ENCODE results near the gene BYSL.
"Not testable (repeated sequence)": the region's sequence is repeated elsewhere in the genome, so short reads cannot be mapped to it uniquely, and the experiment has no call there.

Gene BYSL

DNA sequence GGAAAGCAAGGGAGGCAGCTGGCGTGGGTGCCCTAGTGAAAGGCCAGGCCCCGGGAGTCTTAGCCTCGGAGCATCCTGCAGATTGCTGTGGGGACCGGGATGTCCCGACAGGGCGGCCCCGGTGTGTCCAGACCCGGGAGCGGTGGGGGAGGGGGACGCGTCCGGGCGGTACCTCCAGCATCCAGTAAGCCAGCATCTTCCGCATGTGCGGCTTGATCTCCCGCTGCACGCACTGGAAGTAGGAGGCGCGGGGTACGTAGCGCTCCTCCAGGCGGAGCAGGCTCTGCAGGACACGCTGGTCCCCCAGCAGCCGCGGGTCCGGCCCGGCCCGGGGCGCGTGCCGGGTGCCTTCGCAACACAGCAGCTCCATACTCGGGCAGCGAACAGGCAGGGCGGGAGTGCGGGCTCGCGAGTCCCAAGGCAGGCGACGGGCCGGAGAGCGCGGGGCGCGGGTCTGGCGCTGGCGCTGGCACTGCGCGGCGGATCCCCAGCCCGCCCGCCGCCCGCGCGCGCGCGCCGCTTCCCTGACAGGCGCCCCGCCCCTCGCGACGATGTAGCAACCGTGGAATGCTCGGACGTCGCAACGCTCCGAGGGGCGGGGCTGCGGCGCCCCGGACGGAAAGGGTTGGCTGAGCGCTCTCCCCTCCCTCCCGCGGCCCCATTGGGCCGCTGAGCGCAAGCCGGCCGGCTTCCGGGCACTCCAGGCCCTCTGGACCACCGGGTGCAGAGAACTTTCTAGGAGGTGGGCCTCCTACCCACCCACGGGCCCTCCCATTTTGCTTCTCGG, 20.2 kb downstream of the BYSL start, which contains the start of gene CCND3:
Gene CCND3, minus strand, starts transcription at position 529 of the 787 bp plus-strand sequence. Its CDS starts 159 bp downstream, at position 370.
- DNase-seq (ENCODE audit: low read depth in 2 of 2, low spot score in 1 of 2), result peak; percentile 57 to 77

DNA sequence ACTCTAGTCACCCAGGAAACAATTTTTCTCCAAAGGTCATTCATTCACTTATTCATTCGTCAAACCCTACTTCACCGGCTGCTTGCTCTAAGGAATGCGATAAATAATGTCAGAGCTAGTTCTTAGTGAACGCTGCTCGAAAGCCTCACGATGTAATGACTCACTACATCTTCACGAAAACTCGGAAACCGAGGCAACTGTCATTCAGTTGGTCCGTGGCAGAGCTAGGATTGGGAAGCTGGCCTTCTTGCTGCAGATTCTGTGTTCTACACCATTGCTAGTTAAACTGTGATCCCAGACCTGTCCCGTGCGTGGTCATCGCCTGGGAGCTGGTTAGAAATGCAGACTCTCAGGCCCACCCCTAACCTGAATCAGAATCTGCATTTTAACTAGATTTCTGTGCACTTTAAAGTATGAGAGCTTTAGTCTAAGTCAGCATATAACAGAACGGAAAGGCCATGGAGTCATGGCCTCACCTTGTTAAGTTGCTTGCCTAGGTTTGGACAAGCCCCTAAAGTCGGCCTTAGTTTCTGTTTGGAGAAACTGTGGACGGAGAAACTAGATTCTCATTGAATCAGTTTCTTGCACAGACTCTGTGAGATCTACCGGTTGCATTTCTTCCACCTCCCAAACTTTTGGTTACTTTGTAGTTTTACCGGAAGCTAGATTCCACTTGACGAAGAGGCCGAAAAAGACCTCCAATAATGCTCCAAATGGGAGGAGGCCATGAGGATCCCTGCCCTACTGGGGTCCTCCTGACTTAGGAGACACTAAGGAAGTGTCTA, 21.0 kb downstream of the BYSL start:
- DNase-seq (ENCODE audit: low read depth in 2 of 2, low spot score in 1 of 2), result no peak

DNA sequence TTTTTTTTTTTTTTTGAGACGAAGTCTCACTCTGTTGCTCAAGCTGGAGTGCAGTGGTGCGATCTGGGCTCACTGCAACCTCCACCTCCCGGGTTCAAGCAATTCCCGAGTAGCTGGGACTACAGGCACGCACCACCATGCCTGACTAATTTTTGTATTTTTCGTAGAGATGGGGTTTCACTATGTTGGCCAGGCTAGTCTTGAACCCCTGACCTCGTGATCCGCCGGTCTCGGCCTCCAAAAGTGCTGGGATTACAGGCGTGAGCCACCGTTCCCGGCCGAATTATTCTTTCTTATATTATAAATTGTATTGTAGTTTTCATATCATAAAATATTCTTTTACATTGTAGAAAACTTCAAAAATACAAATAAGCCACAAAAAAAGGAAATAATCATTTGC, 21.6 kb downstream of the BYSL start:
- DNase-seq (ENCODE audit: low read depth in 2 of 2, low spot score in 1 of 2), result not testable (repeated sequence)

DNA sequence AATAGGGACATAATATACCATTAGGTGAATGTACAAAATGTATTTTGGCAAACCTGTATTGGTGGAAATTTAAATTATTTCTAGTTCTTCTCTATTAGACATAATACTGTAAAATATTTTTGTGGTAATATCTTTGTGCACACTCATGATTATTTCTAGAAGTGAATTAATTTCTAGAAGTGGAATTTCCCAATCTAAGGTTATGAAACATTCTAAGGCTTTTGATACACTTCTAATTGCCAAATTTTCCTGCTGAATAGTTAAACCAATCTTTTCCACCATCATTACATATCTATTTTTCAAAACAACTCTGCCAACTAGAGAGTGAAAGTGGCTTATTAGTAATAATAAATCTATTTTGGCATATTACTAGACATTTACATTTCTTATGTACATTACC, 22.2 kb downstream of the BYSL start:
- no peak for DNase-seq (ENCODE audit: low read depth in 2 of 2, low spot score in 1 of 2)

DNA sequence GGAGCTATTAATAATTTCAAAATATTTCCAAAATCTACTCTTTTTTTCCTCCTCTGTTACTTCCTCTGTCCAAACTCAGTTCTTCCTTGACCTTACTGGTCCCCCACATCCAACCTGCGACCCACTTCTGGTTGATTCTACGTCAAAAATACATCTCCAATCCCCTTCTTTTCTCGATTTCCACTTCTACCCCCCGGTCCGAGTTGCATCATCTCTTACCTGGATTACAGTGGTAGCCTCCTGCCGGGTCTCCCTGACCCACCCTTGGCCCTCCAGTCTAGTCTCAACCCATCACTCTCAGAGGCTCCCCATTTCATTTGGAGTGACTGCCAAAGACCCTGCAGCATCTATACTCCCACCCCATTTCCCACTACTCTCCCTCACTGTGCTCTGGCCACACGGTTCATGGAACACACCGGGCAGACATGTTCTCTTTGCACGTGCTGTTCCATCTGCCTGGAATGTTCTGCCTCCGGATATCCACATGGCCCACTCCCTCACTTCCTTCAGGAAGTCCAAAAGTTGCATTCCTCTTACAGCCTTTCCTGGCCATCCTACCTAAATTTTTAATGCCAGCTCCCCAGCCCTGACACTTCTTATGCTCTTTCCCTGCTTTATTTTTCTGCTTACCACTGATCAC, 26.4 kb downstream of the BYSL start:
- no peak for DNase-seq (ENCODE audit: low read depth in 2 of 2, low spot score in 1 of 2)

DNA sequence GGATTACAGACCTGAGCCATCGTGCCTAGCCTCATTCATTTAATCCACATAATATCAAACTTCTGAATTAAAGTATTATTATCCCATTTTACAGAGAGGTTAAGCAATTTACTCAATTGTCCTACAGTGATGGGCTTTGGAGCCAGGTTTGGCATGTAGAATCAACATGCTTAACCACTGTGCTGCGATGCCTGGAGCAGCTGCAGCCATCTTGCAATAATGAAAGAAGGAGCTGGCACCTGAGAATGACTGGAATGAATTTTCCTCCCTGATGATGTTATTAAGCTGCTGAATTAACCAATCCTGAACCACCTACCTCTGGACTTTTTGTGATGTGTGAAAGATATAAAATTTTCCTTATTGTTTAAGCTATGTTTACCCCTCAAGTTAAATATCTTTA, 33.4 kb downstream of the BYSL start:
- DNase-seq (ENCODE audit: low read depth in 2 of 2, low spot score in 1 of 2), result no peak

DNA sequence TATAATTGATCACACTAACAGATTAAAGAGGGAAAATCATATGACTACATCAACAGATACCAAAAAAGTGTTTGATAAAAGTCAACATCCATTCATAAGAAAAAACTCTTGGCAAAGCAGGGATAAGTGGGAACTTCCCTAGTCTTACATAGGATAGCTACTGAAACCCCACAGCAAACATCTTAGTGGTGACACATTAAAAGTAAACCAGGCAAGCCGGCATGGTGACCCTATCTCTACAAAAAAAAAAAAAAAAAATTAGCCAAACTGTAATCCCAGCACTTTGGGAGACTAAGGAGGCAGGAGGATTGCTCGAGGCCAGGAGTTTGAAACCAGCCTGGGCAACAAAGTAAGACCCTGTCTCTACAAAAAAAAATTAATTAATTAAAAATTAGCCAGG, 34.1 kb downstream of the BYSL start:
- DNase-seq (ENCODE audit: low read depth in 2 of 2, low spot score in 1 of 2), result no peak

DNA sequence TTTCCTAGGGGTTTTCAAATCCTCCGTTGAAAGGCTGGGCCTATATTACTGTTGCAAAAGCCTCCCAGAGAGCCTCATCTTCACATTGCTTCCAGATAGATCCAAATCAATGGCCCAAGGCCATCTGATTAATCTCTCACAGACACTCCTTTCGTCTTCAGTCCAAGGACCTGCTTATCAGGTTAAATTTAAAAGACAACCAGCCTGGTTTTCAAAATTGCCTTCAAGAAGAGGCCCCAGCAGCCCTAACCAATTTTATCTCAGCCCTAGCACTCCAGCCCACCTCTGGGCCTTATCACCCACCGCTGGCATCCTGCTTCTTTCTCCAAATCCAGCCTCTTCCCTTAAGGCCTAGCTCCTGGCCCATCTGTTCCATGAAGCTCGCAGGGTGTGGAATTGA, 35.8 kb downstream of the BYSL start:
- no peak for DNase-seq (ENCODE audit: low read depth in 2 of 2, low spot score in 1 of 2)

DNA sequence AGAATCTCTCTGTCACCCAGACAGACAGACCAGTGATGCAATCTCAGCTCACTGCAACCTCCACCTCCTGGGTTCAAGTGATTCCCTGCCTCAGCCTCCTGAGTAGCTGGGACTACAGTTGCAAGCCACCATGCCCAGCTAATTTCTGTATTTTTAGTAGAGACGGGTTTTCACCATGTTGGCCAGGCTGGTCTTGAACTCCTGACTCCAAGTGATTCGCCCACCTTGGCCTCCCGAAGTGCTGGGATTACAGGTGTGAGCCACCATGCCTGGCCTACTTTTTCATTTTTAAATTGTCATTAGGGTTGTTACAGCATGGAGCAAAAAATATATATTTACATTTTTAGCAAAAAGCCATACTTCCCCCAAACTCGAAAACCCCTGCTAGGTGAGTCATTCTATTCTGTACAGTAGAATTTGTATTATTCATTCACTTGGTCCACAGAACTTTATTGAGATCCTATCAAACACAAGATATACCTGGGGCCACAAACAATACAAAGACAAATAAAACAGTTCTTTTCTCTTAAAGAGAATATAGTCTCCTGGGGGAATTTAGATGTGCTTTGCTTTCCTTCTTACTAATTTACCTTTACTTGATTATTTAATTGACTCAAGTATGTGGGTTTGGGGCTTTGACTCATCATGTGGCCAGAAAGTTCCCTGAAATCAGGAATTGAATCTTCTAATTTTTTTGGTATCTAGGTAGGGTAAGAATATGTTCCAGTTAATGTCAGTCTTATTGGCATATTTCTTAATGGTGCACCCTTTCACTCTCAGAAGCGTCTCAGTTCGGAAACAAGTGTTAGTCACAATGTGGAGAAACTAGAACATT, 36.9 kb downstream of the BYSL start:
- no peak for DNase-seq (ENCODE audit: low read depth in 2 of 2, low spot score in 1 of 2)

DNA sequence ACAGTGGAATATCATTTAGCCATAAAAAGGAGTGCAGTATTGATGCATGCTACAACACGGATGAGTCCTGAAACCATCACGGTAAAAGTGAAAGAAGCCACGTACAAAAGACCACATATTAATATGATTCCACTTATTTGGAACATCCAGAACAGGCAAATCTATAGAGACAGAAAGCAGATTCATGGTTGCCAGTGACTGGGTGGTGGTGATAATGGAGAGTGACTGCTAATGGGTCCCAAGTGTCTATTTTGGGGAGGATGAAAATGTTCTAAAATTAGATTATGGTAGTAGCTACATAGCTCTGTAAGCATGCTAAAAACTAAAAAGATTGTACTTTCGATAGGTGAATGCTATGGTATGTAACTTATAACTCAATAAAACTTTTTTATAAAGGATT, 38.7 kb downstream of the BYSL start:
- DNase-seq (ENCODE audit: low read depth in 2 of 2, low spot score in 1 of 2), result no peak

DNA sequence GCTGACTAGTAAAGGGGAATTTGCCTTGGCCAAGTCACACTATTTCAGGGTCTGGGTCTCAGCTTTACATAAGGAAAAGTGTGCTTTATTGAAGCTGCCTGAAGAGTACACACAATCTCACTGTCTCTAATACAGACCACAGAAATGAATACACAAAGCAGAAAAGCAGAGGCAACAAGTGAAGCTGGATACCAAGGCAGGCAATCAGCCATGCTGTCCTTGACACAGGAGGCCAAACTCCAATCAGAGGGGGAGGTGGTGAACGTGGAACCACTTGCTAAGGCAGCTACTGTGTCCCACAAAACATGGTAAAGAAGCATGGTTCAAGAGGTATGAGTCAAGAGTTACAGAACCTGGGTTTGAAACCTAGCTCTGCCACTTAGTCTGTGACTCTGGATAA, 42.1 kb downstream of the BYSL start:
- DNase-seq (ENCODE audit: low read depth in 2 of 2, low spot score in 1 of 2), result no peak

DNA sequence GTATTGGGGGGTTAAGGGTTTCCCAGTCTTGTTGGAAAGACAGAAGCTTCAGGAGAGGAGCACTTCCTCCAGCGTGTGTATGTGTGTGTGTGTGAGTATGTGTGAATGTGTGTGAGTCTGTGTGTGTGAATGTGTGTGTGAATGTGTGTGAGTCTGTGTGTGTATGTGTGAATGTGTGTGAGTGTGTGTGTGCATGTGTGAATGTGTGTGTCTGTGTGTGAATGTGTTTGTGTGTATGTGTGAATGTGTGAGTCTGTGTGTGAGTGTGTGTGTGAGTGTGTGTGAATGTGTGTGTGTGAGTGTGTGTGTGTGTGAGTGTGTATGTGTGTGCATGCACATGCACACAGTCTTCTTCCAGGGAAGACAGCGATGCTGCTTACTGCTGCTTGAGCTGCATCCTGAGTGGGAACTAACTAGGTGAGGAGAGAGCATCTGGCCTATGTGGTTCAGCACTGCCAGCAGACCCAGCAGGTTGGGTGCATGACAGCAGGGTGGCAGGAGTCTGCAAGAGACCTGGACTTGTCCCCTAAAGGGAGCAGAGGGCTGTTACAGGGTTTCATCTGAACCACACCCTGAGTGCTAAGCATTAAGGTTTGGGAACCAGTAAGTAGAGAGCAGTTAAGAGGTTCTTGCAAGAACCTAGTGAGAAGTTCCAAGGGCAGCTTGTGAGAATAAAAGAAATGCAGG, 43.0 kb downstream of the BYSL start:
- no peak for DNase-seq (ENCODE audit: low read depth in 2 of 2, low spot score in 1 of 2)

DNA sequence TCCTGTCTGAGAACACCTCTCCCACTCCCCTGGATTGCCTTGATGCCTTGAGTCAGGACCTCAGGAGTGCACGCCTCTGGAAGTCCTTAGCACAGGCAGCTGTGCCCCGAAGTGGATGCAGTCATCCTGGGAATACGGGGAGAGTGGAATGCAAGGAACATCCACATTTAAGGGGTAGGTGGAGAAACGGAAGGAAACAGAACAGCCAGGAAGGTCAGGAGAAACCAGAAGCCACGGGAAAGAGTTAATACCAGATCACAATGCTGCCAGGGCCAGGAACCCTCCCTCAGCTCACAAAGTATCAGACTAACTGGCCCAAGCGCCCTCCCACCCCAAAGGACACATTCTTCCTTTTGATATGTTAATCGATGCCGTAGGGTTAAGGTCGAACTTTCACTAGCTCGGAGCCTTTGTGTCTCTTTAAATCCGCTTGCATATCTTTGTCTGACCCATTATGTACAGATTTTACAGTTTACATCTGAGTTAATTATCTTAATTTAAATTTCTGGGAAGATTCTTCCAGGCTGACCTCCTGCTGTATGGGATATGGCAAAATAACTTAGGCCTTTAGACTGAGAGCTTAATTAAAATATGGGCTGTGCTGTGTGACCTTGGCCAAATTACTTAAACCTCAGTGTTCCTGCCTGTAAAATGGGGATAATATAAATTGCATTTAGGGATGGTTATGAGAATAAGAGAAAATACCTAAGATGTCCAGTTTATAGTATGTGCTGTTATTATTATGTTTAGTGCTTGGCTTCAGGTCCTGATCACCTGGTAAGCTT, 44.3 kb downstream of the BYSL start:
- DNase-seq (ENCODE audit: low read depth in 2 of 2, low spot score in 1 of 2), result no peak

DNA sequence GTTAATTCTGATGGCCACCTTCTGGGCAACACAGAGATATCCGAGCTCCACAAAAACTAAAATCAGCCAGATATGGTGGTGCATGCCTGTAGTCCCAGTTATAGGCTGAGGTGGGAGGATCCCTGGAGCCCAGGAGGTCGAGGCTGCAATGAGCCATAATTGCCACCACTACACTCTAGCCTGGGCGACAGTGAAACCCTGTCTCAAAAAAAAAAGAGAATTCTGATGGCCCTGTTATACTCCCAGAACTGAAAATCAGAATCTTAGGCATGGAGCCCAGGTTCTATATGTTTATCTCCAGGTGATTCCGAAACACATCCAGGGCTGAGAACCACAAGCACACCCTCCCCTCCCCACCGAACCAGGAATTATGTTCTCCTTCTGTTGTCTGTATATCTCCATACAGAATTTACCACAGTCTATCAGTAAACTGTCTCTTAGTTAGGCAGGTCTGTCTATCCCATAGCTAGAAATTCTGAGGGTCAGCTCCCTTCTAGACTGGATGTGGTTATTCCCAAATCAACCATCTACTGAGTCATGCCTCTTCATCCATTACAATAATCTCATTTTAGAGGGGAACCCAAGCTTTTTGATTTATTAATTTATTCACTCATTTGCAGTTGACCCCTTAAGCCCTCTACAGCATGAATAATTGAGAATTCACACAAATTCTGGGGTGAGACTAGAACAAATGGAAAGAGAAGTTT, 45.1 kb downstream of the BYSL start:
- DNase-seq (ENCODE audit: low read depth in 2 of 2, low spot score in 1 of 2), result no peak

DNA sequence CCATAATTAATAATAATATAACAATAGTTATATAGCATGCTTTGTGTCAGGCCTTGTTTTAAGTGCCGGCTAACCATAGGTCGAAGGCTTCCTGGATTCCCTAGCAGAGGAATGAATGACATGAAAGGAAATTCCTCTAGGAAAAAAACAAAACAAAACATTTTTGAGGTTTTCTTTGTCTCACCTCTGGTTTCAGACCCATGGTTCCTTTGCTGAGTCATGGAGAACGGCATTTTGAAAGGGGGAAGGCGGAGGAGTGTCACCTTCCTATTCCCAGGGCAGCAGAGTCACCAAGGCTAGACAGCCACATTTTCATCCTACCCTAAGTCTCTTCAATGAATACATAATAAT, 45.6 kb downstream of the BYSL start:
- no peak for DNase-seq (ENCODE audit: low read depth in 2 of 2, low spot score in 1 of 2)

DNA sequence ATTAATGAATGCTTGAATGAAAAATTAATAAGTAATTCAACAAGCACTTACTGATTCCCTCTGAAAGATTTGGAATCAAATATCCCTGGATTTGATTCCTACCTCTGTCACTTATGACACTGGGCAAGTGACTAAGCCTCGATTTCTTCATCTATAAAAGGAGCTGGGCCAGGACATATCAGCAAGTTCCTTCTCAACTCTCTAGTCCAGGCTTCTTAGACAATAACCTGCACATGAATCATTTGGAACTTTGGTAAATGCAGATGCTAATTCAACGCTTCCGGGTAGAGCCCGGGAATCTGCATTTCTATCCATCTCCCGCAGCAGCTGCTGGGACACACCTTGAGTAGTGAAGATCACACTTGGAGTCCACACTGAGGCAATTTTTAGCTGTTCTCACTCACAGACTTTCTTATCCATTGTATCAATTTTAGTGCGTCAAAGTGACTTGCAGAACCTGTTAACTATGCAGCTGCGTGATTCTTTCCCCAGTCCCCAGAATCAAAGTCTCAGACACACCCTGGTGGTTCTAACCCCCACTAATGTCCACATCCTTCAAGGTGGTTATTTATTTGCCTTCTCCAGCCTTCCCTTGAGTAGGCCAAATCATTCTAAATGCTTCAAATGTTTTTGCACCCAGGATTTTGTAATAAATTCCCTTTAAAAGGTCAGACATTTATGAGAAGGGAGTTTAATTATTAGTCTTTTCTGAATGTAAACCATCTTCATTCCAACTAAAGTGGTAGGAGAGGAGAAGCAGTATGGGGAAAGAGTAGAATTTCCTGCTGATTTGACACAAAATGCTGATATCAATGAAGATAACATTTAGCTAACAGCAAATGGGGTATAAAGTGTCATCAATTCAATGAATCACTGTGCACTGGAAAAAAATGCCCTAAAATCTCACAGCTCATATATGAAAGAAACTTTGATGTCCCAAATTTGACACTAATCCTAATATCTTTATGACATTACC, 46.3 kb downstream of the BYSL start:
- no peak for DNase-seq (ENCODE audit: low read depth in 2 of 2, low spot score in 1 of 2)

DNA sequence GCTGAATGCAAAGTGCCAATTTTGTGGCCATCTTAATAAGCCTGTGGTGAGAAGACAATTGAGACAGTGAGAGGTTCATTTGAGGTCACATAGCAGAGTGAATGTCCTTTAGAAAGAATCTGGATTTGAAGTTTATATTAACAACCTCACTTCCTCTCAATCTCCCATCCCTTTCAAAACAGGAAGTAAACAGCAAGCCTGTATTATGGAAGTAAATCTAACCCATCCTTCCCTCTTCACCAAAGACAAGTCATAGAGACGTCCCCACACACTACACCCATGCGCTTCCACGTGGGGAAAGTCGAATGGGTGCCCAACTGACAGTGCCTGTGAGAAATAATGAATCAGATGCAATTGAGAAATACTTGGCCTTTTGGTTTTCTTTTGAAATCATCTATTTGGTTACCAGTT, 49.1 kb downstream of the BYSL start:
- DNase-seq (ENCODE audit: low read depth in 2 of 2, low spot score in 1 of 2), result peak; percentile 14 to 41

DNA sequence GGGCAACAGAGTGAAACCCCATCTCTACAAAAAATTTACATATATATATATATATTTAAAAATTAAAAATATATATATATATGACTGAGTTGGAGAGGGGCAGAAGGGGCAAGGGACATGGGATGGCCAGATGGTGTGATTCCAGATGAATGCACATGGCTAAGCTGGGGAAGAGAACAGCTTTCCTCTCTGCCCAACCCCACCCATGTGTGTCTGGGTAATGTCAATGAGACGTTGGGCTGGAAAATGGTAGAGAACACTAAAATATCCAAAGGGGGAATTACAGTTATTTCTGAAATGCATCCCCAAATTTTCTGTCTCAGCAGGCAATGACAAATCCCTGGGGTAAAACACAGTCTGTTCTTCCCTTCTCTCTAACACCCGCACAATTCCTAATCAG, 51.5 kb downstream of the BYSL start:
- no peak for DNase-seq (ENCODE audit: low read depth in 2 of 2, low spot score in 1 of 2)

Measured in stimulated activated CD8-positive, alpha-beta memory T cell treated with anti-CD3 and anti-CD28 coated beads, Interleukin-4, amount 100 ng/mL, for 4 hours (primary cell).